Right lobe of liver (tissue), 6 donors: ENCODE data around the gene PPP3R1. TPM values are rescaled to one million over a fixed set of nuclear protein-coding genes. Genes with fewer than 3 reads are reported as not detected.

Experiments used
- ATAC-seq, 4 donors: fragments of 200-7000 bp; cut with Tn5 transposase; one replicate each; pipeline ENCODE4 v1.9.1; 2020; ENCODE audit warnings: mild to moderate bottlenecking in 4 of 4, moderate library complexity in 4 of 4
- DNase-seq, 3 donors: peaks; one replicate each; pipeline ENCODE4 v3.0.0-alpha.2; 2020
- H3K27ac ChIP-seq, 3 donors: fragments of 200-600 bp; one replicate each; pipeline ENCODE4 v1.8.0; 2022
- H3K27me3 ChIP-seq, 2 donors: fragments of 200-600 bp; one replicate each; pipeline ENCODE4 v1.8.0; 2022
- H3K36me3 ChIP-seq, 4 donors: fragments of 200-600 bp; sonication (generic) in 1 of 4; one replicate each; pipeline versions ENCODE4 v1.5.1 to v1.8.0; 2017 to 2022; ENCODE audit warnings: control low read depth in 1 of 4
- H3K4me1 ChIP-seq, 4 donors: fragments of 200-600 bp; sonication (generic) in 1 of 4; one replicate each; pipeline versions ENCODE4 v1.5.1 to v1.8.0; 2017 to 2022; ENCODE audit warnings: control low read depth in 1 of 4
- H3K4me3 ChIP-seq, 3 donors: fragments of 200-600 bp; one replicate each; pipeline ENCODE4 v1.8.0; 2022
- H3K9me3 ChIP-seq, 4 donors: fragments of 200-600 bp; sonication (generic) in 1 of 4; one replicate each; pipeline versions ENCODE4 v1.5.1 to v1.8.0; 2017 to 2022; ENCODE audit warnings: control low read depth in 1 of 4
- CTCF ChIP-seq, 4 donors: fragments of 200-600 bp in 3 of 4; fragments of 450-650 bp in 1 of 4; IDR thresholded peaks; one replicate each; pipeline versions ENCODE4 v1.5.1 to v1.8.0; 2016 to 2022; ENCODE audit warnings: antibody characterized with exemption in 4 of 4, mild to moderate bottlenecking in 2 of 4
- POLR2A ChIP-seq: fragments of 450-650 bp; IDR thresholded peaks from one replicate; pipeline ENCODE4 v1.6.1; 2017; ENCODE audit warnings: antibody characterized with exemption, mild to moderate bottlenecking
- WGBS: methylation state at CpG from one replicate; pipeline ENCODE4 v1.1.6; 2018; ENCODE audit warnings: low coverage, low lambda C conversion rate; ENCODE audit not compliant: insufficient coverage; ENCODE audit errors: missing lambda C conversion rate; 5-methylcytosine and 5-hydroxymethylcytosine counted together
- intact Hi-C, 2 donors: fragments of 100-400 bp; cut with DNase I; formaldehyde crosslinking; loops; one replicate each; pipeline versions ENCODE4 v1.11.2 to v1.14.1; 2022
- total RNA-seq, 6 experiments: library from RNA; depleted of rRNA in 2 of 6; stranded (reverse); fragments of >200 nt in 2 of 6; fragmentation: NEBNext Ultra II Directional in 3 of 6; extraction: Animal tissue kit (Norgen Biotek cat#: 25700) in 3 of 6; gene quantifications; one replicate each; pipeline versions ENCODE4 v1.1.0 to v1.2.4, GENCODE V29; 2016 to 2023
- donor health status: DM: no; HTN: yes; CAD: no.
- donor health status: DM: no; HTN: no; CAD: no.
- donor health status: DM: no; HTN: no; CAD: no.
- donor health status: DM: no; HTN: yes; CAD: no.
- donor health status: DM: no; HTN: yes; CAD: no.

The PPP3R1 gene
- total RNA-seq, 6 experiments from 2014 or later, result 21.0 to 37.9 (median 27.2) TPM

GRCh38 chr2:68231061-68231372 lies 21.3 kb downstream of the PPP3R1 start:
- 21% methylated on average over 1 of the region's 1 CpG for WGBS
- Histone ChIP-seq H3K4me1 (peaks cover 0 to 32% (median 6%) of the 10 kb centered on the region in 4 donors), H3K36me3 (no peaks in the 10 kb centered on the region), H3K9me3 (no peaks in the 10 kb centered on the region), H3K27me3 (no peaks in the 10 kb centered on the region), H3K4me3 (no peak overlapping the region), H3K27ac (peak overlapping the region in 1 of 3 donors; percentile 9)
- TF ChIP-seq POLR2A (no peak), CTCF (IDR thresholded peaks at IDR 0.05) (no peak)
- ATAC-seq (peak in 1 of 4 donors; percentile 28), DNase-seq (no peak)
- intact Hi-C loops, result no loop called here

GRCh38 chr2:68230241-68231060 lies 21.9 kb downstream of the PPP3R1 start:
- Histone ChIP-seq H3K4me1 (peaks cover 0 to 29% (median 6%) of the 10 kb centered on the region in 4 donors), H3K36me3 (no peaks in the 10 kb centered on the region), H3K9me3 (no peaks in the 10 kb centered on the region), H3K4me3 (no peak overlapping the region), H3K27me3 (no peaks in the 10 kb centered on the region), H3K27ac (no peak overlapping the region)
- no peak for DNase-seq
- WGBS, result 70% methylated on average over 5 of the region's 5 CpGs
- intact Hi-C loops, result no loop called here
- ATAC-seq, result no peak
- TF ChIP-seq POLR2A, result no peak
- no peak for TF ChIP-seq CTCF (IDR thresholded peaks at IDR 0.05)

- no peaks in the 10 kb centered on the region for H3K9me3 ChIP-seq
- 52% methylated on average over 2 of the region's 2 CpGs for WGBS
- intact Hi-C loops, result no loop called here
- no peak overlapping the region for H3K27ac ChIP-seq
- H3K27me3 ChIP-seq, result no peaks in the 10 kb centered on the region
- ATAC-seq, result no peak
- H3K36me3 ChIP-seq, result no peaks in the 10 kb centered on the region
- no peak for DNase-seq
- peaks cover 0 to 38% (median 10%) of the 10 kb centered on the region in 4 donors for H3K4me1 ChIP-seq
- H3K4me3 ChIP-seq, result no peak overlapping the region
- TF ChIP-seq POLR2A, result no peak
These were observed 25.5 kb downstream of the PPP3R1 start for GRCh38 chr2:68226794-68227193.

- intact Hi-C loops, result no loop called here
- DNase-seq (peak in 1 of 3 donors; percentile 35), ATAC-seq (peak; percentile 96 to 98 (median 98))
- no peaks in the 10 kb centered on the region for H3K9me3 ChIP-seq
- H3K4me1 ChIP-seq, result peaks cover 0 to 38% (median 4%) of the 10 kb centered on the region in 4 donors
- 14% methylated on average over 2 of the region's 2 CpGs for WGBS
- H3K27me3 ChIP-seq, result no peaks in the 10 kb centered on the region
- no peaks in the 10 kb centered on the region for H3K36me3 ChIP-seq
- no peak overlapping the region for H3K4me3 ChIP-seq
- no peak overlapping the region for H3K27ac ChIP-seq
- TF ChIP-seq POLR2A, result no peak
- peak in 3 of 4 donors; percentile 24 to 47 (median 39) for TF ChIP-seq CTCF (IDR thresholded peaks at IDR 0.05)
These were observed 27.2 kb downstream of the PPP3R1 start for GRCh38 chr2:68225119-68225632.

- Histone ChIP-seq H3K9me3 (no peaks in the 10 kb centered on the region), H3K4me1 (peaks cover 0 to 47% (median 4%) of the 10 kb centered on the region in 4 donors), H3K27me3 (no peaks in the 10 kb centered on the region), H3K36me3 (no peaks in the 10 kb centered on the region), H3K4me3 (no peak overlapping the region), H3K27ac (no peak overlapping the region)
- intact Hi-C loops, result no loop called here
- DNase-seq, result no peak
- no peak for ATAC-seq
- no peak for TF ChIP-seq POLR2A
- TF ChIP-seq CTCF (IDR thresholded peaks at IDR 0.05), result no peak
- WGBS, result 20% methylated on average over 2 of the region's 2 CpGs
These were observed 28.9 kb downstream of the PPP3R1 start for GRCh38 chr2:68223419-68223818.
